Glomerular endothelial cell (primary cell): Measurements from ENCODE around the gene TBXAS1. TPM values are rescaled to one million over a fixed set of nuclear protein-coding genes. Genes with fewer than 3 reads are reported as not detected.

Source experiments
- DNase-seq: peaks from one replicate; pipeline ENCODE4 v3.0.0-alpha.2; 2011; ENCODE audit warnings: low read depth, low spot score; ENCODE audit errors: extremely low read depth
- total RNA-seq: library from RNA; depleted of rRNA; stranded (reverse); fragments of >200 nt; gene quantifications from 2 replicates; pipeline ENCODE4 v1.2.3, GENCODE V29; 2015

TBXAS1 gene
- total RNA-seq, 1 donor from 2014 or later: 8.1 TPM

DNA sequence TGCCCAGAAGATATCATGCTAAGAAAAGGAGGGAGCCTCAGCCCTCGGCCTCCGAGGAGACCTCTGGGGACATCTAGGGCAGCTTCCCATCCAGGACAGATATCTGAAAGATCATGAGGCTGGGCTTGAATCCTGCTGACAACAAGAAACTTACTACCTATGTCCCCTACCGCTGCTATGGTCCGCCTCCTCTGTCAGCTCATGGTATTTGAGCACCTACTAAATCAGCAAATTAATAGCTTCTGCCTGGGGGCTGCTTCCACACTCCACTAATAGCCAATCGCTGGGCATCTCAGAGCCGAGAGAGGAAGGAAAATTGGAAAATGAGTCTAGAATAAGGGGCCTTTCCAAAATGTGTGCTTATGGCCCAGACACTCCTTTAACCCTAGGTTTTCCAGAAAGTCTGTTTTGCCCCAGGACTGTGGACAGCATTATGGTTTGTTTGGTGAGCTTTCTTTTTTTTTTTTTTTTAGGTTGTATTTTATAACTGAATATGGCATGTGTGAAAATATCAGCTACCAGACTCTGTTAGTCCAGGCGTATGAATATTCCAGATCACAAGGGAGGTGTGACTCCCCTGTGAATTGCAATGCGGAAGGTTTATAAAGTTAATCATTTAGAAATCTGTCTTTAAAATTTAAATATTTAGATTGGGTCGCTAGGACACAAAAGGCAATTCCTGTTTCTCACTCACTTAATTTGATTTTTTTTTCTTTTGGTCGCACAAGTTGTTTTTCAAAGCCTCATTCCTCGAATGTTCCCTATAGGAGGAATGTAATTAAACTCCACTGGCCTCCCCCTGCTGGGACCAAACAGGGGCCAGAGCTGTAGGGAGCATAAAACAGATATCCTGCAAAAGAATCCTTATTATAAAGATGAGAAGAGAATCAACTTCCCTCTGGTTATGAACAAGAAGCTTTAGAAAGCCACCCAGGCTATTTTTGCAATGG lies 144.3 kb downstream of the TBXAS1 start:
- no peak for DNase-seq

DNA sequence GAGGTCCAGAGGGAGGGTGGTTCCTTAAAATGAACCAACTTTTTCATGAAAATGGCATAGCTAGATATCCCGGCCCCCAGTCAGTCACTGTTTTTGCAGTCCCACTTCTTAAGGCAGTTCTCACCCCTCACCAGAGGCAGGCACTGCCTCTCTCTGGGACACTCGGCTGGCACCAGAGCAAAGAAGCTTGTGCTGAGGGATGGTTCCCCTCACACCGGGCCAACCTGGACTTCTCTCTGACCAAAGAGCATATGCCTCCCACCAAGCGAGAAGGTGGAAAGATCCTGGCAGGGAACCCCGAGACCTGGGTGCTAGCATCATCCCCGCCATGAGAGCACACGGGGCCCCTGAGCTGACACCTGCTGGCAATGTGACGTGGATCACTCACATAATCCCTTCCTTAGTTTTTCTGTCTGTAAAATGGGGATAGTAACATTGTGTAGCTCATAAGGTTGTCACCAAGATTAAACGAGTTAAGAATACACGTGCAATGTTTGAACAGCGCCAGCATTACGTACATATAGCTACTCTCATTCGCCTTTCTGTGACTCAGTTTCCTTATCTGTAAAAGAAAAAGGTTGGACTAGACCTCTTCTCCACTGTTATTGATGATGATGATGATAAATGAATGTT lies 145.2 kb downstream of the TBXAS1 start:
- no peak for DNase-seq

DNA sequence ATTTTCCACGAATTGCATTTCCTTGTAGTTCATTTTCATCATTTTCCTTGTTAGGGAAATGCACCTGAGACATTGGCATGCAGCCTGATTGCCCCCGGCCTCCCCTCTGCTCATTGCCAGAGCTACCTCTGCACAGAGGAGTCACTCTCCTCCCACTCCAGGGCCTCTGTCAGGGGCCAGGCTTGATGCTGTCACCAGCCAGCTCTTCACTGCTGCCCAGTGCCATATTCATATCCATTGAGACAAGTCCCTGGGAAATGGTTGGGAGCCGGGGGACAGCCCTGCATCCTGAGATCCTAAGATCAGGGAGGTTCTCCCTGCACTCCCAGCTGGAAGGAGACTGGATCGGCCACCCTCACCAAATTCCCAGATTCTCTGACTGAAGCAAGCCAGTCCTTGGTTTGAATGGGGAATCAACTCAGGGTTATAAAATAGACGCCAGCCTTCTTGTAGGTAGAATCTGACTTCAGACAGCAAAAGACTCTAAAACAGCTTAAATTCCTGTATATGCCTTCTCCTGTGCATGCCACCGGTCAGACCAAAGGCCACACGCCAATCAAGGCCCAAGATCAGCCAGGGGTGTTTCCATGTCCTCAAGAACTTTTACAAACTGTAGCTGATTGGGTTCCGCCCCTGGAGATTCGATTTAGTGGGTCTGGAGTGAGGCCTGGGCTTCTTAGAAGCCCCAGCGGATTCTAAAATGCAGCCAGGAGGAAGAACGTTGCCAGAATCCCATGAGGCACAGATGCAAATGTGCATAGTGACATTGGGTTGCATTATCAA lies 147.2 kb downstream of the TBXAS1 start:
- DNase-seq: no peak

- no peak for DNase-seq
Measured at GRCh38 chr7:139976838-139977656, 148.0 kb downstream of the TBXAS1 start.

GRCh38 chr7:139981511-139981895 lies 152.4 kb downstream of the TBXAS1 start:
- no peak for DNase-seq

- no peak for DNase-seq
Measured at GRCh38 chr7:139982927-139983920, 154.2 kb downstream of the TBXAS1 start.

DNA sequence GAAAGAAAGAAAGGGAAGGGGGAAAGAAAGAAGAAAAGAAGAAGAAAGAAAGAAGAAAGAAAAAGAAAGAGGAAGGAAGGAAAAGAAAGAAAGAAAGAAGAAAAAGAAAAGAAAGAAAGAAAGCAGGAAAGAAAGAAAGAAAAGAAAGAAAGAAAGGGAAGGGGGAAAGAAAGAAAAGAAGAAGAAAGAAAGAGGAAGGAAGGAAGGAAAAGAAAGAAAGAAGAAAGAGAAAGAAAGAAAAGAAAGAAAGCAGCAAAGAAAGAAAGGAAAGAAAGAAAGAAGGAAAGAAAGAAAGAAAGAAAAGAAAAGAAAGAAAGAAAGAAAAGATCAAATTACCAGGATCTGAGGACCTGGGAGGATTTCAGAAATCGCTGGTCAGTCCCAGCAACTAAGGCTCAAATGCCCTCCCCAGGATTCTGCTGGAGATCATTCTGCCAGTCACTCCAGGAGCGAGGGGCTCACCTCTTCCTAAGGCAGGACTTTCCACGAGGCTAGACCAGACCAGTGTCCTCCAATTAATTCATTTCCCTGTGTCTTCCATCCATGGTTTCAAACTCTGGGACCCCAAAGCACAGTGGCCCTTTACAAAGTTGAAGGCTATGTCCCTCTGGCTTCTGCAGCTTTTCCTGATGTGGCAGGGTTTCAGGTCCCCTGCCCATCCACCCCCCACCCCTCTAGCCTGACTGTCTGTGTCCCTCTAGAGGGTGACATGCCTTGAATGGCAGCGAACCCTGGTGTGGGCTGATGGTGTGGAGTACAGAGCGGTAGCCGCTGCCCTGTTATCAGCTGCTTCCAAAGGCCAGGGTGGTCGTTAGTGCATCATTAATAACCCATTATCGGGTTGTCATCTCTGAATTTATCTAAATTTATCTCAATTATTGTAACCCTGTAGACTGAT lies 155.8 kb downstream of the TBXAS1 start:
- no peak for DNase-seq

- no peak for DNase-seq
Measured at GRCh38 chr7:139985811-139986210, 156.7 kb downstream of the TBXAS1 start.

GRCh38 chr7:139987691-139988516 lies 158.8 kb downstream of the TBXAS1 start:
- no peak for DNase-seq

GRCh38 chr7:139989366-139990141 lies 160.5 kb downstream of the TBXAS1 start:
- no peak for DNase-seq

- DNase-seq: no peak
Measured at GRCh38 chr7:139990142-139990535, 161.1 kb downstream of the TBXAS1 start.

DNA sequence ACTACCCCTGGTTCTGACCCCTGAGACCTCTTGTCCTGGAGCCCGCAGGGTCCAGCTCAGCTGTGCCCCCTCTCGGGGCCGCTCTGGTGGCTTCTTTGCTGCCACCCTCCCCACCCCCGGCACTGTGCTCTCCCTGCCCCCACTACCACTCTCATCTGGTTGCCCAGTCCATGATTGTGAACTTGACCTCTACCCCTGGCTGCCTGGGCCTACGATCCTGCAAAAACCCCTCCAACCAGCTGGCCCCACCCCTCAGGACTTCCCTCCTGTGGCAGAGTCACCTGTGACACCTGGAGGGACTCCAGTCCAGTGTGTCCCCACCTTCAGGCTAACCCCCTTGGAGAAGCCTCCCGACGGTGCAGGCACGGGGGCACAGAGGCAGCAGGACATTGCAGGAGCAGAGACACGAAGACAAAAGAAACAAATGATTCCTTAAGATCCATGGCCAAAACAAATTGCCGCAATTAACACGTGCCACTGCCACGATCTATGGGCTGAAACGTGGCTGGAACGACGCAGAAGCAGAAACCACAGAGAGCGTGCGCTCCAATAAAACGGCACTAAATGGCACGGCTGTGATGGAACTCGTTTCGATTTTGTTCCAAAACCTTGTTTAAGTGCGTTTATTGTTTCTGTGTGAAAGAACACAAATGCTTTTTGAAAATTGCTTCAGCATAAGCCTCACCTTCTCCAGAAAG lies 161.7 kb downstream of the TBXAS1 start:
- DNase-seq: no peak

DNA sequence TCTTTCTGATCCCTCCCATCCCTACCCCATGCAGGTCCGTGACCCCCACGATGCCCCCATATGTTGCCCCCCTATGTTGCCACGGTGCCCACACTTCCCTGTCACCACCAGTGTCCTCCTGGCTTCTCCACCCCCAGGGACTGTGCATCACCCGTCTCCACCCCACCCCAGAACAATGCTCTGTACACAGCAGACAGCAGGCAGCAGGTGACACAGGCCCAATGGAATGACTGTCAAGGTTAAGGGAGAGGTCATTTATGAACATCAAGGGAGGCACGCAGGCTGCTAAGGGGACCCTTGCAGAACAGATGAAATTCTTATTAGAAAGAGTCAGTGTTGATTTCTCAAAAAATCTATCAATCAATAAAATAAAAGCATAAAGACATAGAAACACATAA lies 162.2 kb downstream of the TBXAS1 start:
- DNase-seq: no peak

GRCh38 chr7:139991911-139992310 lies 162.8 kb downstream of the TBXAS1 start:
- no peak for DNase-seq

DNA sequence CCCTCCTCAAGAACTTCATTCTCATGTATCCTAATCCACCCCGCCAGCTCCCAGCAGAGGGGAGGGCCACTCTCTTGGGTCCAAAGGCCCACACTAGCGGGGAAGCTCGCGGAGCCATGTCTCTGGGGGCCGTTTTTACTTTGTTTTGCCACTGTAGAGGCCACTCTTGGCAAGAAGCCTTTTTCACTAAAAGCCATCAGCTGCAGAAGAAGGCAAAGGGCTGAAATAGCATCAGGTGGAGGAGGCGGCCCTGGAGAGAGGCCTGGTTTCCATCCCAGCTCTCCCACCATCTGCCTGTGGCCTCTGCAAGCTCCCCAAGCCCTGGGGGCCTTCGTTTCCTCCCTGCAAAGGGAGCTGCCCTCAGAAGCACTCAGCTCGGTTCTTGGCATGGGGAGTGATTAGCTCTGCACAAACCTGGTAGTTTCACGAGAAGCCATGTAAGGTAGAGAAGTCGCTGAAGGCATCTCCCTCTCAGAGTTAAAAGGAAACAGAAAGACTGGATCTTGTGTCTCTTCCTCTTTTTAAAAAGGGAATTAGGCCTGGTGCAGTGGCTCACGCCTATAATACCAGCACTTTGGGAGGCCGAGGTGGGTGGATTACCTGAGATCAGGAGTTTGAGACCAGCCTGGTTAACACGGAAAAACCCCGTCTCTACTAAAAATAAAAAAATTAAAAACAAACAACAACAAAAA lies 163.4 kb downstream of the TBXAS1 start:
- no peak for DNase-seq
